ENCODE measurements around the gene COL28A1. TPM values are rescaled to one million over a fixed set of nuclear protein-coding genes. Genes with fewer than 3 reads are reported as not detected.

COL28A1 gene
- total and polyA plus RNA-seq, 2 experiments from 2014 or later = 0.31 to 0.70 TPM

DNA sequence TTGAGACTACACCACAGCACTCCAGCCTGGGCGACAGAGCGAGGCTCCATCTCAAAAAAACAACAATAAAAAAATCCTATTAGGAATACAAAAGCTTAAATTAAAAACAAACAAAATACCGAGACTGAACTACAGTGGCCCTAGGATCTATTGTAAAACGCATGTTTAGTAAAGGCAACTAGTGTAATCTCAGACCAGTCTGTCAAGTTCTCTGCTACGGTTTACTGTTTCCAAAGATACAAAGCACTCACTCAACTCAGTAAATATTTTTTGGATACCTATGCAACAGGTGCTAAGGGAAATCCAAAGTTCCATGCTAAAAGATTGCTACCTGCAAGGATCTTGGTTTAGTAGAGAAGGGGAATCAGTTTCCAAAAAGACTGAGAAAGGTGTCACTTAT is 27.6 kb upstream of the COL28A1 start:
- Histone ChIP-seq H3K79me2 (replicated peaks; ENCODE audit: insufficient read depth) (peaks cover 9% of the 10 kb centered on the region), H3K4me1 (ENCODE audit: insufficient read depth) (peaks cover 12% of the 10 kb centered on the region), H2AFZ (no peak overlapping the region), H3K36me3 (ENCODE audit: insufficient read depth) (no peaks in the 10 kb centered on the region), H3K4me2 (no peak overlapping the region), H3K9me2 (ENCODE audit: insufficient read depth) (peaks cover 8% of the 10 kb centered on the region; the same call in 1 of the 2 replicates), H4K20me1 (replicated peaks; ENCODE audit: insufficient read depth) (no peaks in the 10 kb centered on the region), H3K27me3 (ENCODE audit: insufficient read depth) (no peaks in the 10 kb centered on the region), H3K4me3 (no peak overlapping the region), H3K27ac (ENCODE audit: low read depth) (no peak overlapping the region), H3F3A (replicated peaks; ENCODE audit: low read depth) (peaks cover 4% of the 10 kb centered on the region; the same call in 1 of the 2 replicates)
- no peak for DNase-seq (ENCODE audit: low spot score)
- Mint-ChIP-seq H3K27me3 (ENCODE audit: insufficient read depth, low read depth, poor library complexity) (no peaks in the 10 kb centered on the region), H3K4me1 (peaks cover 5% of the 10 kb centered on the region; the same call in 2 of the 3 replicates), H3K27ac (no peak overlapping the region), H3K36me3 (ENCODE audit: low read depth) (peaks cover 11% of the 10 kb centered on the region; the same call in 2 of the 3 replicates), H3K4me3 (no peak overlapping the region), H3K9me3 (peaks cover 3% of the 10 kb centered on the region; the same call in 1 of the 3 replicates)
- TF ChIP-seq STAT1 (IDR thresholded peaks at IDR 0.05; ENCODE audit: unreplicated experiment) (no peak), NANOG (IDR thresholded peaks at IDR 0.05; ENCODE audit: borderline replicate concordance) (no peak), JUNB (IDR thresholded peaks at IDR 0.05; ENCODE audit: unreplicated experiment) (no peak), ZNF331 (CRISPR knock-in tag; IDR thresholded peaks at IDR 0.05; ENCODE audit: low read depth) (no peak), ZNF114 (CRISPR knock-in tag; IDR thresholded peaks at IDR 0.05) (no peak), EZH2phosphoT487 (IDR thresholded peaks at IDR 0.05; ENCODE audit: unreplicated experiment) (no peak), CREB1 (CRISPR knock-in tag; IDR thresholded peaks at IDR 0.05; ENCODE audit: low read depth) (no peak), POLR2AphosphoS5 (IDR thresholded peaks at IDR 0.05; ENCODE audit: low read depth) (no peak), EZH2 (IDR thresholded peaks at IDR 0.05; ENCODE audit: low read depth, unreplicated experiment) (no peak)
- TF ChIP-seq, protein P1, sequence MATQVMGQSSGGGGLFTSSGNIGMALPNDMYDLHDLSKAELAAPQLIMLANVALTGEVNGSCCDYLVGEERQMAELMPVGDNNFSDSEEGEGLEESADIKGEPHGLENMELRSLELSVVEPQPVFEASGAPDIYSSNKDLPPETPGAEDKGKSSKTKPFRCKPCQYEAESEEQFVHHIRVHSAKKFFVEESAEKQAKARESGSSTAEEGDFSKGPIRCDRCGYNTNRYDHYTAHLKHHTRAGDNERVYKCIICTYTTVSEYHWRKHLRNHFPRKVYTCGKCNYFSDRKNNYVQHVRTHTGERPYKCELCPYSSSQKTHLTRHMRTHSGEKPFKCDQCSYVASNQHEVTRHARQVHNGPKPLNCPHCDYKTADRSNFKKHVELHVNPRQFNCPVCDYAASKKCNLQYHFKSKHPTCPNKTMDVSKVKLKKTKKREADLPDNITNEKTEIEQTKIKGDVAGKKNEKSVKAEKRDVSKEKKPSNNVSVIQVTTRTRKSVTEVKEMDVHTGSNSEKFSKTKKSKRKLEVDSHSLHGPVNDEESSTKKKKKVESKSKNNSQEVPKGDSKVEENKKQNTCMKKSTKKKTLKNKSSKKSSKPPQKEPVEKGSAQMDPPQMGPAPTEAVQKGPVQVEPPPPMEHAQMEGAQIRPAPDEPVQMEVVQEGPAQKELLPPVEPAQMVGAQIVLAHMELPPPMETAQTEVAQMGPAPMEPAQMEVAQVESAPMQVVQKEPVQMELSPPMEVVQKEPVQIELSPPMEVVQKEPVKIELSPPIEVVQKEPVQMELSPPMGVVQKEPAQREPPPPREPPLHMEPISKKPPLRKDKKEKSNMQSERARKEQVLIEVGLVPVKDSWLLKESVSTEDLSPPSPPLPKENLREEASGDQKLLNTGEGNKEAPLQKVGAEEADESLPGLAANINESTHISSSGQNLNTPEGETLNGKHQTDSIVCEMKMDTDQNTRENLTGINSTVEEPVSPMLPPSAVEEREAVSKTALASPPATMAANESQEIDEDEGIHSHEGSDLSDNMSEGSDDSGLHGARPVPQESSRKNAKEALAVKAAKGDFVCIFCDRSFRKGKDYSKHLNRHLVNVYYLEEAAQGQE (IDR thresholded peaks at IDR 0.05; ENCODE audit: unreplicated experiment) = no peak
- TF ChIP-seq, protein P2, sequence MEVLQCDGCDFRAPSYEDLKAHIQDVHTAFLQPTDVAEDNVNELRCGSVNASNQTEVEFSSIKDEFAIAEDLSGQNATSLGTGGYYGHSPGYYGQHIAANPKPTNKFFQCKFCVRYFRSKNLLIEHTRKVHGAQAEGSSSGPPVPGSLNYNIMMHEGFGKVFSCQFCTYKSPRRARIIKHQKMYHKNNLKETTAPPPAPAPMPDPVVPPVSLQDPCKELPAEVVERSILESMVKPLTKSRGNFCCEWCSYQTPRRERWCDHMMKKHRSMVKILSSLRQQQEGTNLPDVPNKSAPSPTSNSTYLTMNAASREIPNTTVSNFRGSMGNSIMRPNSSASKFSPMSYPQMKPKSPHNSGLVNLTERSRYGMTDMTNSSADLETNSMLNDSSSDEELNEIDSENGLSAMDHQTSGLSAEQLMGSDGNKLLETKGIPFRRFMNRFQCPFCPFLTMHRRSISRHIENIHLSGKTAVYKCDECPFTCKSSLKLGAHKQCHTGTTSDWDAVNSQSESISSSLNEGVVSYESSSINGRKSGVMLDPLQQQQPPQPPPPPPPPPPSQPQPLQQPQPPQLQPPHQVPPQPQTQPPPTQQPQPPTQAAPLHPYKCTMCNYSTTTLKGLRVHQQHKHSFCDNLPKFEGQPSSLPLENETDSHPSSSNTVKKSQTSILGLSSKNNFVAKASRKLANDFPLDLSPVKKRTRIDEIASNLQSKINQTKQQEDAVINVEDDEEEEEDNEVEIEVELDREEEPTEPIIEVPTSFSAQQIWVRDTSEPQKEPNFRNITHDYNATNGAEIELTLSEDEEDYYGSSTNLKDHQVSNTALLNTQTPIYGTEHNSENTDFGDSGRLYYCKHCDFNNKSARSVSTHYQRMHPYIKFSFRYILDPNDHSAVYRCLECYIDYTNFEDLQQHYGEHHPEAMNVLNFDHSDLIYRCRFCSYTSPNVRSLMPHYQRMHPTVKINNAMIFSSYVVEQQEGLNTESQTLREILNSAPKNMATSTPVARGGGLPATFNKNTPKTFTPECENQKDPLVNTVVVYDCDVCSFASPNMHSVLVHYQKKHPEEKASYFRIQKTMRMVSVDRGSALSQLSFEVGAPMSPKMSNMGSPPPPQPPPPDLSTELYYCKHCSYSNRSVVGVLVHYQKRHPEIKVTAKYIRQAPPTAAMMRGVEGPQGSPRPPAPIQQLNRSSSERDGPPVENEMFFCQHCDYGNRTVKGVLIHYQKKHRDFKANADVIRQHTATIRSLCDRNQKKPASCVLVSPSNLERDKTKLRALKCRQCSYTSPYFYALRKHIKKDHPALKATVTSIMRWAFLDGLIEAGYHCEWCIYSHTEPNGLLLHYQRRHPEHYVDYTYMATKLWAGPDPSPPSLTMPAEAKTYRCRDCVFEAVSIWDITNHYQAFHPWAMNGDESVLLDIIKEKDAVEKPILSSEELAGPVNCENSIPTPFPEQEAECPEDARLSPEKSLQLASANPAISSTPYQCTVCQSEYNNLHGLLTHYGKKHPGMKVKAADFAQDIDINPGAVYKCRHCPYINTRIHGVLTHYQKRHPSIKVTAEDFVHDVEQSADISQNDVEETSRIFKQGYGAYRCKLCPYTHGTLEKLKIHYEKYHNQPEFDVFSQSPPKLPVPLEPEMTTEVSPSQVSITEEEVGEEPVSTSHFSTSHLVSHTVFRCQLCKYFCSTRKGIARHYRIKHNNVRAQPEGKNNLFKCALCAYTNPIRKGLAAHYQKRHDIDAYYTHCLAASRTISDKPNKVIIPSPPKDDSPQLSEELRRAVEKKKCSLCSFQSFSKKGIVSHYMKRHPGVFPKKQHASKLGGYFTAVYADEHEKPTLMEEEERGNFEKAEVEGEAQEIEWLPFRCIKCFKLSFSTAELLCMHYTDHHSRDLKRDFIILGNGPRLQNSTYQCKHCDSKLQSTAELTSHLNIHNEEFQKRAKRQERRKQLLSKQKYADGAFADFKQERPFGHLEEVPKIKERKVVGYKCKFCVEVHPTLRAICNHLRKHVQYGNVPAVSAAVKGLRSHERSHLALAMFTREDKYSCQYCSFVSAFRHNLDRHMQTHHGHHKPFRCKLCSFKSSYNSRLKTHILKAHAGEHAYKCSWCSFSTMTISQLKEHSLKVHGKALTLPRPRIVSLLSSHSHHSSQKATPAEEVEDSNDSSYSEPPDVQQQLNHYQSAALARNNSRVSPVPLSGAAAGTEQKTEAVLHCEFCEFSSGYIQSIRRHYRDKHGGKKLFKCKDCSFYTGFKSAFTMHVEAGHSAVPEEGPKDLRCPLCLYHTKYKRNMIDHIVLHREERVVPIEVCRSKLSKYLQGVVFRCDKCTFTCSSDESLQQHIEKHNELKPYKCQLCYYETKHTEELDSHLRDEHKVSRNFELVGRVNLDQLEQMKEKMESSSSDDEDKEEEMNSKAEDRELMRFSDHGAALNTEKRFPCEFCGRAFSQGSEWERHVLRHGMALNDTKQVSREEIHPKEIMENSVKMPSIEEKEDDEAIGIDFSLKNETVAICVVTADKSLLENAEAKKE (CRISPR knock-in tag; IDR thresholded peaks at IDR 0.05) = no peak
- TF ChIP-seq, protein P3, sequence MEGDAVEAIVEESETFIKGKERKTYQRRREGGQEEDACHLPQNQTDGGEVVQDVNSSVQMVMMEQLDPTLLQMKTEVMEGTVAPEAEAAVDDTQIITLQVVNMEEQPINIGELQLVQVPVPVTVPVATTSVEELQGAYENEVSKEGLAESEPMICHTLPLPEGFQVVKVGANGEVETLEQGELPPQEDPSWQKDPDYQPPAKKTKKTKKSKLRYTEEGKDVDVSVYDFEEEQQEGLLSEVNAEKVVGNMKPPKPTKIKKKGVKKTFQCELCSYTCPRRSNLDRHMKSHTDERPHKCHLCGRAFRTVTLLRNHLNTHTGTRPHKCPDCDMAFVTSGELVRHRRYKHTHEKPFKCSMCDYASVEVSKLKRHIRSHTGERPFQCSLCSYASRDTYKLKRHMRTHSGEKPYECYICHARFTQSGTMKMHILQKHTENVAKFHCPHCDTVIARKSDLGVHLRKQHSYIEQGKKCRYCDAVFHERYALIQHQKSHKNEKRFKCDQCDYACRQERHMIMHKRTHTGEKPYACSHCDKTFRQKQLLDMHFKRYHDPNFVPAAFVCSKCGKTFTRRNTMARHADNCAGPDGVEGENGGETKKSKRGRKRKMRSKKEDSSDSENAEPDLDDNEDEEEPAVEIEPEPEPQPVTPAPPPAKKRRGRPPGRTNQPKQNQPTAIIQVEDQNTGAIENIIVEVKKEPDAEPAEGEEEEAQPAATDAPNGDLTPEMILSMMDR (conservative IDR thresholded peaks at IDR 0.05; ENCODE audit: low read depth in 2 of 2) = no peak
- ATAC-seq = no peak
